ENCODE data around the gene IL31RA.

Gene IL31RA

GRCh38 chr5:55860288-55860687 is 9.1 kb downstream of the IL31RA start:
- DNase-seq (ENCODE audit: low read depth): no peak

- no peak for DNase-seq (ENCODE audit: low read depth)
Measured at GRCh38 chr5:55860709-55861108, 9.6 kb downstream of the IL31RA start.

DNA sequence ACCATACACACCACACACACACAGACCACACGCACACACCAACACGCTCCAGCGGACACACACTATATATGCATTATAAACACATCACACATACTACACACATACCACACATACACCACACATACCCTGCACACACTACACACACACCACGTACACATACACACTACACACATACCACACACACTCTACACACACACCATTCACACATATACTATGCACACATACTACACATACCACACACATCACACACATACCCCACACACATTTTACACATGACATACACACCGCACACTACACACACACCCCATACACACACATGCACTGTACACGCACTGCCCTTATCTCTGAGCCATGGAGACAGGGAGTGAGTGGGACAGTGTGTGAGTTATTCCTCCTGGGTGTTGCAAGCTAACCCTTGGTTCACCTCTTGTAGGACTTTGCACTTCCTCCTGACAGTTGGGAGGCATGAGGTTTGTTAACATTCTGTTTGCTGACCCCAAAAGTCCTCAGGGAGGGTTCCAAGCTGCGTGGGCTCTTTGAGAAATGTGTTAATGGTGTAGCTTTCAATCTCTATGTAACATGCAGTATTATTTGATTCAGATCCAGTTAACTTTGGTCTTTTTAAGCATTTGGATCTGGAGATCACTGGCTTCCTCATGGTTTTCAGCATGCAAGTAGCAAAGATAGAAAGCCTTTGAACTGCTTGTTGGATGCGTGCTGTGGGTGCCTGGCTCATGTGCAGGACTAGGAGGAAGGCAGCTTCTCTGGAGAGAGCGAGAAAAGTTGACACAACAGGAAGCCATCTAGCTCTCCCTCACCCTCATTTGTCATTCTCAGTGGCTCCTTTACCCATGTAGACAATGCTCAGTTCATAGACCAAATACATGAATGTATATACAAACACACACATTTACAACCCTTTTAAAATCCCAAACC is 13.7 kb downstream of the IL31RA start:
- DNase-seq (ENCODE audit: low read depth): no peak

- DNase-seq (ENCODE audit: low read depth): no peak
Measured at GRCh38 chr5:55865831-55866230, 14.7 kb downstream of the IL31RA start.

GRCh38 chr5:55866485-55866884 is 15.3 kb downstream of the IL31RA start:
- DNase-seq (ENCODE audit: low read depth): no peak

- DNase-seq (ENCODE audit: low read depth): no peak
Measured at GRCh38 chr5:55866934-55867333, 15.8 kb downstream of the IL31RA start.

GRCh38 chr5:55868846-55869245 is 17.7 kb downstream of the IL31RA start:
- DNase-seq (ENCODE audit: low read depth): no peak

DNA sequence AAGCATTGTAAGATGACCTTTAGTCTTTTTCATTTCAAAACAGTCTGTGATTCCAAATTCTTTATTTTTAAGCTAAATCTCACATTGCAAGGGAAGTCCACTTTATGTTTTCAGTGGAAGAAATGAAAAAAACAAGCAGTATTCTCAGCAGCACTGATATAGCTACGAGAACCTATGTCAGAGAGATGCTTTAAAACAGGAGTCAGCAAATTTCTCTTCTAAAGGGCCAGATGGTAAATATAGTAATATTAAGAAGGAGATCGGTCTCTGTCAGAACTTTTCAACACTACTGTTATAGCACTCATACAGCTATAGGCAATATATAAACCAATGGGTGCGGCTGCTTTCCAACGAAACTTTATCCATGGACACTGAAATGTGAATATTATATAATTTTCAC is 18.7 kb downstream of the IL31RA start:
- no peak for DNase-seq (ENCODE audit: low read depth)

DNA sequence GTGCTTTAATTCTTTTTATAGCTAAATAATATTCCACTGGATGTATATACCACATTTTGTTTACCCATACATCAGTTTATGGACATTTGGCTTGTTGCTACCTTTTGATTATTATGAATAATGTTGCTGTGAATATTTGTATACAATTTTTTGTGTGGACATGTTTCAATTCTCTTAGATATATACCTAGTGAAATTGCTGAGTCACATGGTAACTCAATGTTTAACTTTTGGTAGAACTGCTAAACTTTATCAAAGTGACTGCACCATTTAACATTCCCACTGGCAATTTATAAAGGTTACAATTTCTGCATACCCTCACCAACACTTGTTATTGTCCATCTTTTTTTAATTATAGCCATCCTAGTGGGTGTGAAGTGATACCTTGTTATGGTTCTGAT is 22.1 kb downstream of the IL31RA start:
- DNase-seq (ENCODE audit: low read depth): no peak

GRCh38 chr5:55877655-55878054 is 26.5 kb downstream of the IL31RA start:
- no peak for DNase-seq (ENCODE audit: low read depth)

- no peak for DNase-seq (ENCODE audit: low read depth)
Measured at GRCh38 chr5:55880453-55880852, 29.3 kb downstream of the IL31RA start.

GRCh38 chr5:55885359-55885758 is 34.2 kb downstream of the IL31RA start:
- no peak for DNase-seq (ENCODE audit: low read depth)

DNA sequence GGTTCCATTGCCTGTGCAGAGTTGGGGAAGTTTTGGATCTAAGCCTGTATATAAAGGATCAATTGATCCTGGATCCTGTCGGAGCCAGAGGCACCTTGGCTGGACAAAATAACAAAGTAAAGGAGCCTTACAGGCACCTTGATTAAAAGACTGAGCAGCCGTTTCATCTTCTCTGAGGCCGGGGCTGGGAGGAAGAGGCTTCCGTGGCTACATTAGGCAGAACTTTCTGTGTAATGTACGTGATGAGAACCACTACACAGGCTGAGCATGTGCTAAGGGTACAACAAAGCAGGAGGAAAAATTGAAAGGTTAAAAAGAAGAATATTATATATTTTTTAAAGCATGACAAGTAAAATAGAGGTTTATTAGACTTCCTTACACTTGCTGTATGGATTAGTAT is 37.0 kb downstream of the IL31RA start:
- DNase-seq (ENCODE audit: low read depth): no peak

GRCh38 chr5:55892479-55892878 is 41.3 kb downstream of the IL31RA start:
- no peak for DNase-seq (ENCODE audit: low read depth)

GRCh38 chr5:55894135-55894534 is 43.0 kb downstream of the IL31RA start:
- no peak for DNase-seq (ENCODE audit: low read depth)

DNA sequence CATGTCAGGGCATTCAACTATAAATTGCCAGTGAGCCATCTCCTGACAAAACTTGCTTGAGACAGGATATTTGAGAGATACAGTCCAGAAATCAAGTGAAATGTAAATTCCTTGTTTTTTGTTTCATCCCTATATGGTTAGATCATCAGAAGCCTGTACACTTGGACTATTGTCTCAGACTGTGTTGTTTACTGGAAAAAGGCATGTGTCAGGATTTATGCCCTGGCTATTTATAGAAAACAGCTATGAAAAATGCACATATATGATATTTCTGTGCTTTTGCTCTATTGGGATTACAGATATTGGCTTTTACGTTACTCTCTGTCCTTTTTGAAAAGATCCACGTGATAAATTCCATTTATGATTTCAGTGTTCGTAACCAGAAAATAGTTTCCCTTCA is 44.2 kb downstream of the IL31RA start:
- DNase-seq (ENCODE audit: low read depth): no peak

DNA sequence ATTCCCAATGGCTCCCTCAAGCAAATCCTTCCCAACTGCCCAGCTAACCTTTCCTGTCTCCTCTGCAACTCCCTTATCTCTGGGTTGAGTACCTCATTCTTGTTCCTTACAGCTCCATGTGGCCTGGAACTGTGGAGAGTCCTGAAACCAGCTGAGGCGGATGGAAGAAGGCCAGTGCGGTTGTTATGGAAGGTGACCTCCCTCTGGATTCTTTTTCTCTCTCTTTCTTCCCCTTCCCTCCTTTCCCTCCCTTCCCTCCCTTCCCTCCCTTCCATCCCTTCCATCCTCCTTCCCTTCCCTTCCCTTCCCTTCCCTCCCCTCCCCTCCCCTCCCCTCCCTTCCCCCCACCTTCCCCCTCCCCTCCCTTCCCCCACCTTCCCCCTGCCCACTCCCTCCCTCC is 45.1 kb downstream of the IL31RA start:
- no peak for DNase-seq (ENCODE audit: low read depth)

- DNase-seq (ENCODE audit: low read depth): no peak
Measured at GRCh38 chr5:55896663-55897062, 45.5 kb downstream of the IL31RA start.

GRCh38 chr5:55897206-55897894 is 46.2 kb downstream of the IL31RA start:
- no peak for DNase-seq (ENCODE audit: low read depth)

- DNase-seq (ENCODE audit: low read depth): no peak
Measured at GRCh38 chr5:55897905-55898304, 46.7 kb downstream of the IL31RA start.

GRCh38 chr5:55899344-55899743 is 48.2 kb downstream of the IL31RA start:
- no peak for DNase-seq (ENCODE audit: low read depth)

- DNase-seq (ENCODE audit: low read depth): no peak
Measured at GRCh38 chr5:55900068-55900467, 48.9 kb downstream of the IL31RA start.

DNA sequence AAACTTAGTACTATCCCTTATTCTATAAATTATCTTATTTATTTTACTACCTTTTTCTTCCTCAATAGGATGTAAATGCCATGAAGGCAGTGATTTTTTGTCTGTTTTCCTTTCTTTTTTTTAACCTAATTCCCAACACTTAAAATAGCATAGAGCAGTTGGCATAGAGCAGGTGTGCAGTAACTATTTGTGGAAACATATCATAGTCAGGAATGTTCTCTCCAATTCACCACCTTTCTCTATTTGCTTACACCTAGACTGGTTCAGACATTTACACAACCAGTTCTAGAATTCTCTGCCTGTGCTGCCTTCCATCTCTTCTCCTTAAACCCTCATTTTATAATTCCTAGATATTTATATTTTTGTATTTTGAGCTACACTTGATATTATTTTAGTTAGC is 49.6 kb downstream of the IL31RA start:
- DNase-seq (ENCODE audit: low read depth): no peak
